Measurements from ENCODE around the gene ZNF628. TPM values are rescaled to one million over a fixed set of nuclear protein-coding genes. Genes with fewer than 3 reads are reported as not detected.

ZNF628 gene
- total RNA-seq, 1 experiment from 2014 or later, result 21.7 TPM

GRCh38 chr19:55468054-55468393 is 8.4 kb upstream of the ZNF628 start:
- peaks cover 15% of the 10 kb centered on the region for H3K4me1 ChIP-seq (ENCODE audit: control insufficient read depth, insufficient read depth, low read length)
- DNase-seq (ENCODE audit: low read depth, low spot score) (no peak), ATAC-seq (peak; percentile 48)
- H3K4me3 ChIP-seq (ENCODE audit: low read depth in 2 of 2, low read length in 2 of 2), result peak overlapping the region in 1 of 2 experiments; percentile 33; a peak in 1 of 4 replicates
- POLR2A ChIA-PET, result interaction anchor here (0.8 kb wide), 1 partner anchor 61 kb away, joined by 9 read pairs; the partner anchor contains the start of gene UBE2S
- no peaks in the 10 kb centered on the region for H3K9me3 ChIP-seq (ENCODE audit: control insufficient read depth, insufficient read depth, low read depth, low read length)
- CTCF ChIA-PET, result interaction anchor here (1.4 to 2.8 kb wide), 6 partner anchors 9 to 165 kb away, joined by 3 to 31 read pairs (median 5); partner anchors contain the start of gene ZNF628
- H3K27ac ChIP-seq (ENCODE audit: low read length), result 0 out of 2 replicates have a peak overlapping the region, but pooled peaks have one; percentile 48
- BruUV-seq (replicated peaks), result no TSS peak
- H3K27me3 ChIP-seq (ENCODE audit: control insufficient read depth, insufficient read depth, low read length), result no peaks in the 10 kb centered on the region
- TF ChIP-seq POLR2AphosphoS5 (IDR thresholded peaks at IDR 0.05; ENCODE audit: low read depth, low read length), result no peak
- no peak for TF ChIP-seq TCF7L2 (IDR thresholded peaks at IDR 0.05; ENCODE audit: low read depth, low read length)
- TF ChIP-seq CTCF (IDR thresholded peaks at IDR 0.05), result no peak
- TF ChIP-seq, protein P1, sequence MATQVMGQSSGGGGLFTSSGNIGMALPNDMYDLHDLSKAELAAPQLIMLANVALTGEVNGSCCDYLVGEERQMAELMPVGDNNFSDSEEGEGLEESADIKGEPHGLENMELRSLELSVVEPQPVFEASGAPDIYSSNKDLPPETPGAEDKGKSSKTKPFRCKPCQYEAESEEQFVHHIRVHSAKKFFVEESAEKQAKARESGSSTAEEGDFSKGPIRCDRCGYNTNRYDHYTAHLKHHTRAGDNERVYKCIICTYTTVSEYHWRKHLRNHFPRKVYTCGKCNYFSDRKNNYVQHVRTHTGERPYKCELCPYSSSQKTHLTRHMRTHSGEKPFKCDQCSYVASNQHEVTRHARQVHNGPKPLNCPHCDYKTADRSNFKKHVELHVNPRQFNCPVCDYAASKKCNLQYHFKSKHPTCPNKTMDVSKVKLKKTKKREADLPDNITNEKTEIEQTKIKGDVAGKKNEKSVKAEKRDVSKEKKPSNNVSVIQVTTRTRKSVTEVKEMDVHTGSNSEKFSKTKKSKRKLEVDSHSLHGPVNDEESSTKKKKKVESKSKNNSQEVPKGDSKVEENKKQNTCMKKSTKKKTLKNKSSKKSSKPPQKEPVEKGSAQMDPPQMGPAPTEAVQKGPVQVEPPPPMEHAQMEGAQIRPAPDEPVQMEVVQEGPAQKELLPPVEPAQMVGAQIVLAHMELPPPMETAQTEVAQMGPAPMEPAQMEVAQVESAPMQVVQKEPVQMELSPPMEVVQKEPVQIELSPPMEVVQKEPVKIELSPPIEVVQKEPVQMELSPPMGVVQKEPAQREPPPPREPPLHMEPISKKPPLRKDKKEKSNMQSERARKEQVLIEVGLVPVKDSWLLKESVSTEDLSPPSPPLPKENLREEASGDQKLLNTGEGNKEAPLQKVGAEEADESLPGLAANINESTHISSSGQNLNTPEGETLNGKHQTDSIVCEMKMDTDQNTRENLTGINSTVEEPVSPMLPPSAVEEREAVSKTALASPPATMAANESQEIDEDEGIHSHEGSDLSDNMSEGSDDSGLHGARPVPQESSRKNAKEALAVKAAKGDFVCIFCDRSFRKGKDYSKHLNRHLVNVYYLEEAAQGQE (IDR thresholded peaks at IDR 0.05; ENCODE audit: insufficient read depth in 1 of 2, low read depth in 2 of 2, low read length in 1 of 2), result no peak
- no peak for TF ChIP-seq SIN3A (IDR thresholded peaks at IDR 0.05; ENCODE audit: borderline replicate concordance, insufficient read depth, low read depth, low read length)
- no peaks in the 10 kb centered on the region for H3K36me3 ChIP-seq (ENCODE audit: control insufficient read depth, insufficient read depth, low read length)
- intact Hi-C loops (cut with micrococcal nuclease; ENCODE audit: unreplicated experiment) (no loop called here), in situ Hi-C loops (cut with HindIII; ENCODE audit: low pct_unique_long_range_greater_than_20kb, low sequenced_read_pairs) (no loop called here)

DNA sequence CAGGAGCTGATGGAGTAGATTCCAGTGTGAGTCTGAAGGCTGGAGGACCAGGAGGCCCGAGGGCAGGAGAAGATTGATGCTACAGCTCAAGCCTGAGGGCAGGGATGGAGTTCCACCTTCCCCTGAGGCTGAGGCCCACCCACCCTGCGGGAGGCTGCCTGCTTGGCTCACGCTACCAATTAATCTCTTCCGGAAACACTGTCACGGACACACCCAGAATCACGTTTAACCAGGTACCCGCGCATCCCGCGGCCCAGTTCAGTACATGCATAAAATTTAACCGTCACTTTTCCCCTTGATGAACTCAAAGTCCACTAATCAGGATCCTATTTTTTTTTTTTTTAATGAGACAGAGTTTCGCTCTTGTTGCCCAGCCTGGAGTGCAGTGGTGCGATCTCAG is 5.2 kb upstream of the ZNF628 start:
- intact Hi-C loops (cut with micrococcal nuclease; ENCODE audit: unreplicated experiment) (no loop called here), in situ Hi-C loops (cut with HindIII; ENCODE audit: low pct_unique_long_range_greater_than_20kb, low sequenced_read_pairs) (no loop called here)
- CTCF ChIA-PET, result interaction anchor here (1.1 kb wide), 1 partner anchor 32 kb away, joined by 4 read pairs; no protein-coding TSS in a partner anchor
- POLR2A ChIA-PET, result no interaction called here
- H3K27ac ChIP-seq (ENCODE audit: low read length), result 0 out of 2 replicates have a peak overlapping the region, but pooled peaks have one; percentile 6
- no peak overlapping the region for H3K4me3 ChIP-seq (ENCODE audit: low read depth in 2 of 2, low read length in 2 of 2)
- TF ChIP-seq SIN3A (IDR thresholded peaks at IDR 0.05; ENCODE audit: borderline replicate concordance, insufficient read depth, low read depth, low read length) (no peak), POLR2AphosphoS5 (IDR thresholded peaks at IDR 0.05; ENCODE audit: low read depth, low read length) (no peak), CTCF (IDR thresholded peaks at IDR 0.05) (no peak), TCF7L2 (IDR thresholded peaks at IDR 0.05; ENCODE audit: low read depth, low read length) (no peak)
- TF ChIP-seq, protein P1 (IDR thresholded peaks at IDR 0.05; ENCODE audit: insufficient read depth in 1 of 2, low read depth in 2 of 2, low read length in 1 of 2), result no peak
- ATAC-seq (no peak), DNase-seq (ENCODE audit: low read depth, low spot score) (no peak)
- no peaks in the 10 kb centered on the region for H3K36me3 ChIP-seq (ENCODE audit: control insufficient read depth, insufficient read depth, low read length)
- no TSS peak for BruUV-seq (replicated peaks)
- no peaks in the 10 kb centered on the region for H3K27me3 ChIP-seq (ENCODE audit: control insufficient read depth, insufficient read depth, low read length)
- H3K4me1 ChIP-seq (ENCODE audit: control insufficient read depth, insufficient read depth, low read length), result peaks cover 44% of the 10 kb centered on the region
- no peaks in the 10 kb centered on the region for H3K9me3 ChIP-seq (ENCODE audit: control insufficient read depth, insufficient read depth, low read depth, low read length)
